IPS DF 19.7 (cell line): ENCODE data around the gene ENPP7.

ENCODE experiments used
- DNase-seq: peaks from one replicate; pipeline ENCODE4 v3.0.0-alpha.2; 2013; ENCODE audit warnings: low read depth, low spot score

ENPP7 gene

GRCh38 chr17:79732804-79733691, 2.3 kb downstream of the ENPP7 start:
- no peak for DNase-seq

- no peak for DNase-seq
These were observed 2.9 kb downstream of the ENPP7 start for GRCh38 chr17:79733692-79734070.

DNA sequence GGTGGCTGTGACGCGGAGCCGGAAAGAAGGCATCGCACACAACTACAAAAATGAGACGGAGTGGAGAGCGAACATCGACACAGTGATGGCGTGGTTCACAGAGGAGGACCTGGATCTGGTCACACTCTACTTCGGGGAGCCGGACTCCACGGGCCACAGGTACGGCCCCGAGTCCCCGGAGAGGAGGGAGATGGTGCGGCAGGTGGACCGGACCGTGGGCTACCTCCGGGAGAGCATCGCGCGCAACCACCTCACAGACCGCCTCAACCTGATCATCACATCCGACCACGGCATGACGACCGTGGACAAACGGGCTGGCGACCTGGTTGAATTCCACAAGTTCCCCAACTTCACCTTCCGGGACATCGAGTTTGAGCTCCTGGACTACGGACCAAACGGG, 4.4 kb downstream of the ENPP7 start:
- DNase-seq: no peak

DNA sequence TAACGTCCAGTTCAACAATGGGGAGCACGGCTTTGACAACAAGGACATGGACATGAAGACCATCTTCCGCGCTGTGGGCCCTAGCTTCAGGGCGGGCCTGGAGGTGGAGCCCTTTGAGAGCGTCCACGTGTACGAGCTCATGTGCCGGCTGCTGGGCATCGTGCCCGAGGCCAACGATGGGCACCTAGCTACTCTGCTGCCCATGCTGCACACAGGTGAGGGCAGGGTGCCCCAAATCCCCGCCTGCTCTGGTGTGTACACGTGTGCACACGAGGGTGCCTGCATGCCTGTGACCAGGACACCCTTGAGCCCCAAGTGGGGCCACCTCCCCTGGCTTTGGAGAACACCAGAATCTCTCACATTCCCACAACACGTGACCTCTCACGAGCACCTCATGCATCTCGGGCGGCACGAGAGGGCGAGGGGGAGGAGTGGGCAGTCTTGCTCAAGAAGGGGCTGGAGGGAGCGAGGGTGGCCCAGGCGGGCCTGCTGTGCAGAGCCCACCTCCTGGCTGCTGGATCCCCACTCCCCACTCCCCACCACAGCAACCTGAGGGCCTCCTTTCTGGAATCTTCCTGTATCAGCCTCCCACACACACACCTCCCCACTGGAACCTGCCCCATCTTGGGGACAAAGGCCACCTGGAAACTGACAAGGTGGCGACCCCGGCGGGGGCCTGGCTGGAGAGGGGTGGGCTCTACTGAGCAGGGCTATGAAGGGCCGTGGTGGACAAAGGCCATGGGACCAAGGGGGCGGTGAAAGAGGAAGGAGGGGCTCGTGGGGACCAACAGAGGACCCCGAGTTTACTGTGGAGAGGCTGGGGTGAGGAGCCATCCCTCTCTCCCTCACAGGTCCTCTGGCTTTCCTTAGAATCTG, 6.5 kb downstream of the ENPP7 start:
- no peak for DNase-seq

GRCh38 chr17:79737922-79738578, 7.3 kb downstream of the ENPP7 start:
- no peak for DNase-seq

- DNase-seq: no peak
These were observed 7.9 kb downstream of the ENPP7 start for GRCh38 chr17:79738643-79739042.

- no peak for DNase-seq
These were observed 8.7 kb downstream of the ENPP7 start for GRCh38 chr17:79739148-79740062.

GRCh38 chr17:79740413-79740812, 9.7 kb downstream of the ENPP7 start:
- no peak for DNase-seq

- no peak for DNase-seq
These were observed 10.6 kb downstream of the ENPP7 start for GRCh38 chr17:79741401-79741750.

GRCh38 chr17:79741751-79742588, 11.2 kb downstream of the ENPP7 start:
- peak; percentile 17 for DNase-seq

DNA sequence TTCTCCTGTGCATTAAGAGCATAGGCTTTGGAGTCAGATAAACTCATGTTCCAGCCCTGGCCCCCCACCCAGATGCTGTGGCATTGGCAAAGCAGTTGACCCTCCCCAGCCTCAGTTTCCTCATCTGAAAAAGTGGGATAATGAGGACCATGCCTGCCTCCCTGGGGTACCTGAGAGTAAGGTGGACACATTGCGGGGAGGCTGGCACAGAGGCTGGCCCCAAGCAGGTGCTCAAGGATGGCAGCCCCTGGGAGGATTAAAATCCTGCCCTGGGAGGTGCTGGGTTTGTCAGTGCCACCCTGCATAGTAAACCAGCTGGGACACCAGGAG, 11.8 kb downstream of the ENPP7 start:
- no peak for DNase-seq

DNA sequence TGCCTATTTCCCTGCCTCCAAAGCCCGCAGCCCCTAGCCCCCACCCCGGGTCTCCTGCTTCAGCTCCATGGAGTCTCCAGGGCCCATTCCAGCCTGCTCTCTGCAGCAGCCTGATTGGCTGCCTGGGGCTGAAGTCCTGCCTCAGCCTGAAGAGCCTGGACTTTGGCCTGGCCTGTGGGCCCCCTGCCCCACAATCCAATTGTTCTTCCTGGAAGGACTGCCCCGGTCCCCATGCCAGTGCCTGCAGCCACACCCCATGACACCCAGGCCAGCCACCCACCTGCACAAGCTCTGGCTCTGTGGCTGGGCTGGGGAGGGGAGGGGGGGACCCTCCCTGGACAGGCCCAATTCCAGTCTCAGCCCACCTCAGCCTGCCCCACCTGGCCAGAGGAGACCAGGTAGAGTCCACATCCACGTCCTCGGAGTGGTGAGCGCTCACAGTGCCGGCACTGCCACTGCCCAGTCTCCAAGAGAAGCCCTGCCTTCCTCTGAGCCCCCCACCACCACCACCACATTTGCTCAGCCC, 12.3 kb downstream of the ENPP7 start:
- no peak for DNase-seq

DNA sequence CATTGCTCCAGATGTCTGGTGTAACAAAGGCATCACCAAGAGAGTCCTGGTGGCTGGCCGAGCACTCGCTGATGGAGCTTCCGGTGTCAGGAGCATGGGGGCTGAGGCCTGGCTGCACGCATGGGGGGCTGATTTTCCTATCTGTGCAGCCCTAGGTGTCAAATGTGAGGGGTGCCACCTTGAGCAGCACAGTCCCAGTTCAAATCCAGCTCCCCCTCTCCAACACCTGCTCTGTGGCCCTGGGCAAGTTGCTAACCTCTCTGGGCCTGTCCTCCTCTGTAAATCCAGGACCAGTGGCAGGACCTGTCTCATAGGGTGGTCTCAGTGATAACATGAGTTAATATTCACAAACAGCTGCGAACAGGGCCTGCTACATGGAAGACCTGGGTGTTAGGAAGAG, 12.9 kb downstream of the ENPP7 start:
- no peak for DNase-seq

GRCh38 chr17:79745641-79746105, 14.9 kb downstream of the ENPP7 start:
- DNase-seq: no peak

DNA sequence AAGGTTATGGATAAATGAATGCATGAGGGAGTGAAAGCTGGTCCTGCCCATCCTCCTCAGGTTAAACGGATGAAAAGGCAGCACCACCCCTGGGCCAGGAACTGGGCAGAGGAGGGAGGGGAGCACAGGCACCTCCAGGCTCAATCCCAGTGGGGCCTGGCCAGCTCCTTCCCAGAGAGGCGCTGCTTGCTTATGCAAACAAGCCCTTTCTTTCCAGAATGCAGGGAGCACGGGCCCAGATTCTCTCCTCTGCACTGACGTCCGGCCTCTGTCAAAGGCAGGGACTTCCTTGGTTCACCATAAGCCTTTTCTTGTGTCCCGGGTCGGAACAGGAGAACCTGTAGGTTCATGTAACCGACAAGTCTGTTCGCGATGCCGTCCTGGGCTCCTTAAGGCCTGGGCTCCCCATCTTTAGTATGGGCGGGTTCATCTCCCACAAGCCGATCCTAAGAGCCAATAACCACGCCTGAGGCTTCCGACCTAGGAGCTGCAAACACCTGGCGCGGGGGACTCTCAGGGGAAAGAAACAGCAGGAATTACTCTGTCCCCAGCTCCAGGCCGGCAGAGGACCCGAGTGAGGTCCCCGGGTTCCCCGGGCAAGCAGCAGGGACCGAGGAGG, 16.3 kb downstream of the ENPP7 start:
- no peak for DNase-seq

- DNase-seq: no peak
These were observed 17.0 kb downstream of the ENPP7 start for GRCh38 chr17:79747508-79748294.

DNA sequence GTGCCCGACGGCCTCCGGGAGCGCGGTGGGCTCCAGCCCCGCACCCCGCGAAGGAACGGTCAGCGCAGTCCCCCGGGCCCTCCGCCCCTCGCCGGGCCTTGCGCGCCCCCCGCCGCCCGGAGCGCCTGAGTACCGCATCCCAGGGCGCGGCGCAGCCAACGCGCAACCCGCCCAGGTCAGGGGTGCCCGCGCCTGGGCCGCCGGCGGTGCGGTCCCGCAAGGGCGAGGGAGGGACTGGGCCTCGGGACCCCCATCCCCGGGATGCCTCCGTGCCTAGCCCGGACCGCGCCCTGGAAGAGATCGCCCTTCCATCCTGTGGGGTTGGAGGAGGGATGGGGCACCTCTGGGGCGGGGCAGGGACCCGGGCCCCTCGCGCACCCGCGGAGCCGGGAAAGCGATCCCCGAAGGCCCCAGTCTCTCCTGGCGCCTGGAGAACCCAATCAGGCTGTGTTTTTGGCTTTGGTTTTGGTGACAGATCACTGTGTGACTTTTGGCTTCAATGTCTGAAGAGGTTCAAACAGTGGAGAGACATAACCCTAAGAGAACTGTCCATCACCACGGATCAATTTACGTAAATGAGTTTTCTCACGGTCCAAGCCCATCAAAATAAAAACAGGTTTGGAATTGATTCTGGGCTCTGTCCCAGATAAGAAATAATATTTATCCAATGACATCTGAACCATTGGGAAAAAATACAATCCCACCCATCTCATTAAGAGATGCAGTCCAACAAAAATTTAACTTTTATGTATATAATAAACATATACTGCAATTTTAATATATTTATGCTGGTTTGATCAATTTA, 17.8 kb downstream of the ENPP7 start:
- no peak for DNase-seq
